Fibroblast of pulmonary artery (primary cell): ENCODE measurements around the gene RAG2.

ENCODE experiments used
- DNase-seq: peaks from one replicate; pipeline ENCODE4 v3.0.0-alpha.2; 2010; ENCODE audit warnings: low read depth
- H3K4me3 ChIP-seq: replicated peaks from 2 replicates; pipeline ENCODE4 v1.5.1; 2011; ENCODE audit warnings: low read depth, mild to moderate bottlenecking, control low read depth, low read length, moderate library complexity
- CTCF ChIP-seq: IDR thresholded peaks from 2 replicates; pipeline ENCODE4 v1.5.1; 2011; ENCODE audit warnings: mild to moderate bottlenecking, control low read depth, low read length, inconsistent platforms; ENCODE audit errors: missing control alignments

The RAG2 gene

DNA sequence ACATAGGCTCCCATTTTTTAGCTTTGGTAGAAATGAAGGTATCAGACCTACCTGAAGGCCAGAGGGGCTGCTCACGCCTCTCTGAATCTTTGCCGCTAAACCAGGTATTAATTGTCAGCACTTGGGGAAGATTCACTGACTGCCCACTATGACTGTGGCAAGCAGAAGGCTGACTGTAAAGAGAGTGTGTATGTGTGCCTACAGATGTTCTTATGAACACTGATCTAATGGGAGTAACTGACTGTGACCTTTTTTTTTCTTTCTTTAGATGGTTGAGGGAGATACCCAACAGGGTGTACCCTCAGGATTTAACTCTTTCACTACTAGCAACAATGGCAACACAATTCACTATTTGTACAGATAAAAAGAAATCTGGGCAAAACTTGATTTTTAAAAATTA is at the start of gene RAG2:
Gene RAG2 (minus strand): TSS at position 186 of the 400 bp plus-strand sequence. CDS start 4,068 bp downstream, outside the sequence.
- TF ChIP-seq CTCF = no peak
- no peak within 1 kb of the TSS for H3K4me3 ChIP-seq
- no peak for DNase-seq

- no peak for DNase-seq
- TF ChIP-seq CTCF = no peak
- no peak overlapping the region for H3K4me3 ChIP-seq
These were observed 40.5 kb upstream of the RAG2 start for GRCh38 chr11:36638556-36638955.

- no peak overlapping the region for H3K4me3 ChIP-seq
- no peak for DNase-seq
- no peak for TF ChIP-seq CTCF
These were observed 37.2 kb upstream of the RAG2 start for GRCh38 chr11:36635066-36635862.

- no peak for TF ChIP-seq CTCF
- no peak for DNase-seq
- no peak overlapping the region for H3K4me3 ChIP-seq
These were observed 33.7 kb upstream of the RAG2 start for GRCh38 chr11:36631774-36632173.

- DNase-seq = no peak
- no peak for TF ChIP-seq CTCF
These were observed 30.8 kb upstream of the RAG2 start for GRCh38 chr11:36628765-36629244.

GRCh38 chr11:36628141-36628540 is 30.1 kb upstream of the RAG2 start:
- DNase-seq = no peak
- no peak for TF ChIP-seq CTCF

More at GRCh38 chr11:36628765-36629244, 30.8 kb upstream of the RAG2 start:
- no peak overlapping the region for H3K4me3 ChIP-seq

DNA sequence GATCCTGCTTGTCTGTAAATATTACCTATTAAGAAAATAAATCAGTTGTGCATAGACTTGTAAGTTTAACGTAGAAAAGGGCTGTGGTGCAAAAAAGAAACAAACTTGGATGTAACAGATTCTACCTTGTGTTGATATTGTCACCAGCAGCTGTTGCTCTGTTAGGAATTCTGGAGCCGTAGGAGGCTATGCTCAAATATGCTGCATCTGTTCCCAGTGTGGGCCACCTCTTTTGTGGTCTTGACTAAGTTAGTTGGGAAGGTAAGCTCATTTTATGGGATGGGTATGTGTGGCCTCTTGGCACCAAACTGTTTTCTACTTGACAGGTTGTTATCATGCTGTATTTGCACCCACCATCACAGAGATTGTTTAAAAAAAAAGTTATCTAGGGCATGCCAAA is 29.4 kb upstream of the RAG2 start:
- DNase-seq = no peak
- TF ChIP-seq CTCF = no peak
- no peak overlapping the region for H3K4me3 ChIP-seq

More at GRCh38 chr11:36628141-36628540, 30.1 kb upstream of the RAG2 start:
- H3K4me3 ChIP-seq = no peak overlapping the region
